ENCODE results near the gene LIMA1.

LIMA1 gene

DNA sequence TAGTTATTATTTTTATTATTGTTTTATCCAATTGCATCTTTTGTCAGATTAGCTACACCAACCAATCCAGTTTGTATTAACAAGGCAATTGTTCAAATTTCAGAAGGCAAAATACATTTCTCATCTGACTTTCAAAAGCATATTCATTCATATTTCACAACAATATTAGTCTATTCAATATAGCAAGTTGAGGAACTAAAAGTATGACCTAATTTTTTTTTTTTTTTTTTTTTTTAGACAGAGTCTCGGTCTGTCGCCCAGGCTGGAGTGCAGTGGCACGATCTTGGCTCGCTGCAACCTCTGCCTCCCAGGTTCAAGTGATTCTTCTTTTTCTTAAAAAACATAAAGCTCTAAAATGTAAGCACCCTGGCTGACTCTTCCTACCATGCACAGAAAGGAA, 154.0 kb downstream of the LIMA1 start:
- DNase-seq (ENCODE audit: low spot score), result no peak

DNA sequence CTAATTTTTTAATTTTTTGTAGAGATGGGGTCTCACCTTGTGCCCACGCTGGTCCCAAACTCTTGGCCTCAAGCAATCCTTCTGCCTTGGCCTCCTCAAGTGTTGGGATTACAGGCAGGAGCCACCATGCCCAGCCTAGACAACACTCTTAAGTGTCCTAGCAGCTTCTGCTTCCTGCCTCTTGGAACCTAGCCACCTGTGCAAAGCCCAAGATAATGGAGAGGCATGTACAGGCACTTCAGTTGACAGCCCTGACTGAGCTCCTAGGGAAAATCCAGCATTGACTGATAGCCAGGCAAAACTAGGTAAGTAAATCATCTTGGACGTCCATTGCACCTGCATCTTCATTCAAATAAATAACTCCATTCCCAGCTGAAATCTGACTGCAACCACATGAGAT, 155.8 kb downstream of the LIMA1 start:
- no peak for DNase-seq (ENCODE audit: low spot score)

Data from cerebellar cortex (tissue), 1 donor.